Smooth muscle cell (in vitro differentiated cells): ENCODE data around the gene GAB3. TPM values are rescaled to one million over a fixed set of nuclear protein-coding genes. Genes with fewer than 3 reads are reported as not detected.

Experiments
- DNase-seq: peaks from one replicate; lab custom pipeline; 2025; ENCODE audit not compliant: unreplicated experiment; lab: John Stamatoyannopoulos, UW
- H2AFZ ChIP-seq: fragments of 200-600 bp; sonication (generic); 2 replicates; pipeline ENCODE4 v1.6.0; 2016; ENCODE audit warnings: antibody characterized with exemption, low read depth, mild to moderate bottlenecking
- H3F3A ChIP-seq: fragments of 200-600 bp; sonication (generic); 2 replicates; pipeline ENCODE4 v1.6.0; 2017; ENCODE audit warnings: antibody characterized with exemption, low read depth
- H3K27ac ChIP-seq: fragments of 200-600 bp; sonication (generic); 2 replicates; pipeline ENCODE4 v1.5.1; 2016; ENCODE audit warnings: low read depth, mild to moderate bottlenecking
- H3K27me3 ChIP-seq: fragments of 200-600 bp; sonication (generic); 2 replicates; pipeline ENCODE4 v1.6.1; 2016; ENCODE audit warnings: low read depth, mild to moderate bottlenecking
- H3K36me3 ChIP-seq: fragments of 200-600 bp; sonication (generic); 2 replicates; pipeline ENCODE4 v1.5.1; 2016; ENCODE audit warnings: low read depth
- H3K4me1 ChIP-seq: fragments of 200-600 bp; sonication (generic); 2 replicates; pipeline ENCODE4 v1.5.1; 2016; ENCODE audit warnings: low read depth
- H3K4me2 ChIP-seq: fragments of 200-600 bp; sonication (generic); 2 replicates; pipeline ENCODE4 v1.6.0; 2016; ENCODE audit warnings: mild to moderate bottlenecking
- H3K4me3 ChIP-seq: fragments of 200-600 bp; sonication (generic); 2 replicates; pipeline ENCODE4 v1.5.1; 2016; ENCODE audit warnings: mild to moderate bottlenecking
- H3K79me2 ChIP-seq: fragments of 200-600 bp; sonication (generic); 2 replicates; pipeline ENCODE4 v1.6.0; 2016; ENCODE audit warnings: low read depth, mild to moderate bottlenecking
- H3K9ac ChIP-seq: fragments of 200-600 bp; sonication (generic); 2 replicates; pipeline ENCODE4 v1.6.0; 2016; ENCODE audit warnings: low read depth
- H3K9me3 ChIP-seq: fragments of 200-600 bp; sonication (generic); replicated peaks from 2 replicates; pipeline ENCODE4 v1.5.1; 2016; ENCODE audit warnings: low read depth
- H4K20me1 ChIP-seq: fragments of 200-600 bp; sonication (generic); 2 replicates; pipeline ENCODE4 v1.6.0; 2016; ENCODE audit warnings: low read depth
- CTCF ChIP-seq: fragments of 200-600 bp; sonication (generic); IDR thresholded peaks from 2 replicates; pipeline ENCODE4 v1.5.1; 2017; ENCODE audit warnings: borderline replicate concordance, mild to moderate bottlenecking, antibody characterized with exemption; ENCODE audit not compliant: insufficient read depth, poor library complexity, severe bottlenecking
- WGBS: methylation state at CpG from one replicate; pipeline ENCODE4 v1.1.7; 2016; ENCODE audit warnings: low lambda C conversion rate; 5-methylcytosine and 5-hydroxymethylcytosine counted together
- polyA plus RNA-seq: library from polyadenylated mRNA; unstranded; fragments of >200 nt; fragmentation: Nextera tagmentation; extraction: Ambion mirVana; gene quantifications from 2 replicates; pipeline ENCODE4 v1.2.1, GENCODE V29; 2016
- total RNA-seq: library from RNA; depleted of rRNA; stranded (reverse); fragments of >200 nt; gene quantifications from 2 replicates; pipeline ENCODE4 v1.2.3, GENCODE V29; 2014

The GAB3 gene
- total and polyA plus RNA-seq, 2 experiments from 2014 or later = 0.39 to 0.72 TPM

- no peaks in the 10 kb centered on the region for H3K4me1 ChIP-seq
- WGBS = 88% methylated on average over 5 of the region's 5 CpGs
- no peak for TF ChIP-seq CTCF
Measured at GRCh38 chrX:154731184-154731583, 19.7 kb downstream of the GAB3 start.

GRCh38 chrX:154730253-154730891, 20.5 kb downstream of the GAB3 start:
- H3K36me3 ChIP-seq = no peaks in the 10 kb centered on the region
- TF ChIP-seq CTCF = no peak
- no peak overlapping the region for H3K4me3 ChIP-seq
- no peaks in the 10 kb centered on the region for H3K9me3 ChIP-seq
- no peak overlapping the region for H3K27ac ChIP-seq
- no peak for DNase-seq
- H3F3A ChIP-seq = no peaks in the 10 kb centered on the region
- H3K4me2 ChIP-seq = no peak overlapping the region
- no peaks in the 10 kb centered on the region for H3K79me2 ChIP-seq
- H2AFZ ChIP-seq = no peak overlapping the region
- WGBS = 69% methylated on average over 6 of the region's 6 CpGs
- H3K9ac ChIP-seq = no peak overlapping the region
- H3K4me1 ChIP-seq = no peaks in the 10 kb centered on the region
- H3K27me3 ChIP-seq = no peaks in the 10 kb centered on the region
- no peaks in the 10 kb centered on the region for H4K20me1 ChIP-seq

More at GRCh38 chrX:154731184-154731583, 19.7 kb downstream of the GAB3 start:
- no peak overlapping the region for H2AFZ ChIP-seq
- H3K27ac ChIP-seq = no peak overlapping the region
- no peaks in the 10 kb centered on the region for H3K79me2 ChIP-seq
- no peaks in the 10 kb centered on the region for H3K27me3 ChIP-seq
- no peak overlapping the region for H3K4me3 ChIP-seq
- no peak overlapping the region for H3K9ac ChIP-seq
- no peaks in the 10 kb centered on the region for H3F3A ChIP-seq
- H4K20me1 ChIP-seq = no peaks in the 10 kb centered on the region
- DNase-seq = no peak
- H3K4me2 ChIP-seq = no peak overlapping the region
- no peaks in the 10 kb centered on the region for H3K36me3 ChIP-seq
- H3K9me3 ChIP-seq = no peaks in the 10 kb centered on the region

GRCh38 chrX:154729439-154729838, 21.4 kb downstream of the GAB3 start:
- Histone ChIP-seq H3K9me3 (no peaks in the 10 kb centered on the region), H3K4me2 (no peak overlapping the region), H4K20me1 (no peaks in the 10 kb centered on the region), H3K4me3 (no peak overlapping the region), H3K9ac (no peak overlapping the region), H3F3A (no peaks in the 10 kb centered on the region), H3K27ac (no peak overlapping the region), H3K27me3 (no peaks in the 10 kb centered on the region), H2AFZ (no peak overlapping the region), H3K36me3 (no peaks in the 10 kb centered on the region), H3K4me1 (no peaks in the 10 kb centered on the region), H3K79me2 (no peaks in the 10 kb centered on the region)
- no peak for DNase-seq
- WGBS = 49% methylated on average over 3 of the region's 3 CpGs
- no peak for TF ChIP-seq CTCF

- H3K9ac ChIP-seq = no peak overlapping the region
- no peak for DNase-seq
- no peak for TF ChIP-seq CTCF
- H3K4me2 ChIP-seq = no peak overlapping the region
- no peaks in the 10 kb centered on the region for H4K20me1 ChIP-seq
- no peak overlapping the region for H2AFZ ChIP-seq
- no peaks in the 10 kb centered on the region for H3K4me1 ChIP-seq
- no peaks in the 10 kb centered on the region for H3K79me2 ChIP-seq
- WGBS = 70% methylated on average over 7 of the region's 7 CpGs
- H3F3A ChIP-seq = no peaks in the 10 kb centered on the region
- no peak overlapping the region for H3K27ac ChIP-seq
- no peaks in the 10 kb centered on the region for H3K9me3 ChIP-seq
- H3K4me3 ChIP-seq = no peak overlapping the region
- no peaks in the 10 kb centered on the region for H3K27me3 ChIP-seq
- H3K36me3 ChIP-seq = no peaks in the 10 kb centered on the region
Measured at GRCh38 chrX:154728431-154729190, 22.3 kb downstream of the GAB3 start.
